Stimulated activated CD8-positive, alpha-beta memory T cell treated with anti-CD3 and anti-CD28 coated beads, Interleukin-4, amount 100 ng/mL, for 48 hours (primary cell): ENCODE results near the gene SLC25A4.
"Not testable (repeated sequence)": the region's sequence is repeated elsewhere in the genome, so short reads cannot be mapped to it uniquely, and the experiment has no call there.

Experiments
- DNase-seq: peaks from one replicate; pipeline ENCODE4 v3.0.0-alpha.2; 2020

The SLC25A4 gene

DNA sequence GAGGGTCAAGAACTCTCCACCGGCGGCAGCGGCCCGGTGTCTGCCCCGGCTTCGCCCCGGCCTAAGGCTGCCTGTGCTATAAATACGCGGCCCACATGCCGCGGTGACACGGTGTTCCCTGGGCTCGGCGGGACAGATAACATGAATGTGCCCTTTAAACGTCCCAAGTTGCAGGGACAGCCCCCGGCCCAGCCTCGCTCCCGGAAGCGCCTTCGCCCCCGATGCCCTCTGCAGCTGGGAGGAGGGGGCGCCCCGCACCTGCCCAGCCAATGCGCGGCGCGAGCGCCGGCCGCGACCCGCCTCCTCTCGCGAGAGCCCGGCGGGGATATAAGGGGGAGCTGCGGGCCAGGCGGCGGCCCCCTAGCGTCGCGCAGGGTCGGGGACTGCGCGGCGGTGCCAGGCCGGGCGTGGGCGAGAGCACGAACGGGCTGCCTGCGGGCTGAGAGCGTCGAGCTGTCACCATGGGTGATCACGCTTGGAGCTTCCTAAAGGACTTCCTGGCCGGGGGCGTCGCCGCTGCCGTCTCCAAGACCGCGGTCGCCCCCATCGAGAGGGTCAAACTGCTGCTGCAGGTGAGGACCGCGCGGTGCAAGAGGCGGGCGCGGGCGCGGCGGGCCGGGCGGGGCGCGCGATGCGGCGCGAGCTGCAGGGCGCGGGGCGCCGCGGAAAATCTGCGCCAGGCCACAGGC lies at the start of gene SLC25A4:
Gene SLC25A4, plus strand, starts transcription at position 355 of the 689 bp plus-strand sequence. Its CDS starts 107 bp downstream, at position 462.
- DNase-seq: peak; percentile 89

GRCh38 chr4:185093603-185094002 lies 49.5 kb upstream of the SLC25A4 start:
- no peak for DNase-seq

- DNase-seq: no peak
Observed at GRCh38 chr4:185096032-185096653, 46.9 kb upstream of the SLC25A4 start.

DNA sequence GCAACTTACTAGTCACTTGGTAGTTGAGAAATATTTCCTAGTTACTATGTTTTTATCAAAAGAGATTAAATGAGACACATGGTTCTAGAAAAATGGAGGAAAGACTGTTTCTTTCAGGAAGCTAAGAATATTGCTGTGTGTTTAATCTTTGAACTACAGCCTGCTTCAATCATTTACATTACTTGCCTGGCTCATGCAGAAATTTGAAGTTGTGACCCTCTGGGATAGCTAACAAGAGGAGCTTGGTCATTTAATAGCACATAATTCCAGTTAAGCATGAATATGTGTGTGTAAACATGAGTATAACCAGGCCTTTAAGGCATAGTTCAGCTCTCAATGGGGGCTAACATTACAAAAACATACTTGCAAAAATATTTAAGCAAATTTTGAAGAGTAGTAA lies 44.6 kb upstream of the SLC25A4 start:
- no peak for DNase-seq

GRCh38 chr4:185099024-185099682 lies 43.9 kb upstream of the SLC25A4 start:
- DNase-seq: no peak

DNA sequence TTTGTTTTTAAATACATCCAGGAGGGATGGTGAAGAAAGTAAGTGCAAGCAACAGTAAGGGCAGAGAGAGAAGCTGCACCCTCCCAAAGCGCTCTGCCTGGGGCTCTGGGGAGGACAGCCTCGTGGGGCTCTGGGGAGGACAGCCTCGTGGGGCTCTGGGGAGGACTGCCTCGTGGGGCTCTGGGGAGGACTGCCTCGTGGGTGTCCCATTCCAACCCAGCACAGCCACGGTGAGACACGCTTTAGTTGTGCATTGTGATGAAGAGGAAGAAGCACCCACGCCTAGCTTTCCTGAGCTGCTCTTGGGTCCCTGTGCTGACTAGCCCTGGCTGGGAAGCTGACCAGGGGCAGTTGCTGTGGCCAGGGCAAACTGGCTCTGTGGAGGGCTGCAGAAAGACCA lies 43.1 kb upstream of the SLC25A4 start:
- DNase-seq: no peak

GRCh38 chr4:185100423-185100822 lies 42.6 kb upstream of the SLC25A4 start:
- DNase-seq: no peak

DNA sequence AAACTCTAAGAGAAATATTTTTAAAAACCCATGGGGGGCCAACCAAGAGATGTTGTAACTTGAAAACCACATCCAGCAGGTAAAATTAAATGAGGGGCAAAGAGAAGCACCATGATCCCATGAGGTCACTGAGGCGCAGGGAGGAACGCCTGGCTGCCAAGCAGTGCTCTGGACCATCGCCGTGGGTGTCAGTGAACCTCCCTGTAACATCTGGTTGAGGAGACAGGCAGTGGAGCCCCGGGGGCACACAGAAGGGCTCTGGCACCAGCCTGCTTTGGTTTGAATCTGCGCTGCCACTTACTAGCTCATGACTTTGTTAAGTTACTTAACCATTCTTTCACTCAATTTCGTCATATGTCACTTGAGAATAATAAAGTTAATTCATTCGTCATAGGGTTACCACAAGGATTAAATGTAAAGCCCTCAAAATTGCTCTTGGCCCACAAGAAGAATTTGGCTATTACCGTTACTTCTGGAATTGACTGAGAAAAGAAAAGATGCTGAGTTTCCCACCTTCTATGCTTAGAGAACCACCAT lies 41.6 kb upstream of the SLC25A4 start:
- no peak for DNase-seq

GRCh38 chr4:185104733-185105132 lies 38.3 kb upstream of the SLC25A4 start:
- DNase-seq: no peak

DNA sequence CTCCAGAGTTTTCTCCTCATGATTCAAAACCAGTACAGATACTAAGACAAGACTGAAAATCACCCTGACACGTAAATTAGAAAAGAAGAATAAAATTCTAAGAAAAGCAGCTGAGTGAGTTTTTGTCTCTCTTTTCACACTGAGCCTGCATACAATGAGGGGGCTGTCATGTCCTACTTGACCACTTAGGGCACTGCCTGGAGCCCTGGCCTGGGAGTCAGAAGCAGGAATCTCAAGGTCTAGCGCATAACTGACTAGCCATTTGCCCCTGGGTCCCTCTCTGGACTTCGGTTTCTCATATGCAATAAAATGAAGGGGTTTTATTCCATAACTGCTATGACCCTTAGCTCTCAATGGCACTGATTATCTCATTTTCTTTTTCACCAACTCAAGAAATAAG lies 36.7 kb upstream of the SLC25A4 start:
- DNase-seq: no peak

DNA sequence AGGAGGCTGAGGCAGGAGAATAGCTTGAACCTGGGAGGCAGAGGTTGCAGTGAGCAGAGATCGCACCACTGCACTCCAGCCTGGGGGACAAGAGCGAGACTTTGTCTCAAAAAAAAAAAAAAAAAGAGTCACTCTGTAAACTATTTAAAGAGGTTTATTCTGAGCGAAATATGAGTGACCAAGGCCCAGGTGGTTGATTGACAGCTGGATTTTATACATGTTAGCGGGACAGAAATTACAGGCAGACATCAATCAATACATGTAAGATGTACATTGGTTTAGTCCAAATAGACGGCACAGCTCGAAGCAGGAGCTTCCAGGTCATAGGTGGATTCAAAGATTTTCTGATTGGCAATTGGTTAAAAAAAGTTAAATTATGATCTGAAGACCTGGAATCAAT lies 35.5 kb upstream of the SLC25A4 start:
- not testable (repeated sequence) for DNase-seq

- no peak for DNase-seq
Observed at GRCh38 chr4:185108185-185108584, 34.9 kb upstream of the SLC25A4 start.

DNA sequence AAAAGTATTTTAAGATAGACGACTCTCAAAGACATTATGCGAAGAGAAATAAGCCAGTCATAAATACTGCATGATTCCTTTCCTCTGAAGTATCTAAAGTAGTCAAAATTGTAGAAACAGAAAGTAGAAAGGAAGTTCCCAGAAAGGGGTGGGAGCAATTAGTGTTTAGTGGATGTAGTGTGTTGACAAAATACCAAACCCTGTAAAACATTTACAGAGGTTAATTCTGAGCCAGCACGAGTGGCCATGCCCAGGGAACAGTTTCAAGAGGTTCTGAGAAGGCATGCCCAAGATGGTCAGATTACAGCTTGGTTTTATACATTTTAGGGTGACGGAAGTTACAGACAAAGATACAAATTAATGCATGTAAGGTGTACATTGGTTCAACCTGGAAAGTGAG lies 34.4 kb upstream of the SLC25A4 start:
- DNase-seq: no peak

GRCh38 chr4:185109736-185110135 lies 33.3 kb upstream of the SLC25A4 start:
- DNase-seq: no peak

GRCh38 chr4:185110375-185110823 lies 32.7 kb upstream of the SLC25A4 start:
- no peak for DNase-seq

- DNase-seq: no peak
Observed at GRCh38 chr4:185112104-185112503, 31.0 kb upstream of the SLC25A4 start.

DNA sequence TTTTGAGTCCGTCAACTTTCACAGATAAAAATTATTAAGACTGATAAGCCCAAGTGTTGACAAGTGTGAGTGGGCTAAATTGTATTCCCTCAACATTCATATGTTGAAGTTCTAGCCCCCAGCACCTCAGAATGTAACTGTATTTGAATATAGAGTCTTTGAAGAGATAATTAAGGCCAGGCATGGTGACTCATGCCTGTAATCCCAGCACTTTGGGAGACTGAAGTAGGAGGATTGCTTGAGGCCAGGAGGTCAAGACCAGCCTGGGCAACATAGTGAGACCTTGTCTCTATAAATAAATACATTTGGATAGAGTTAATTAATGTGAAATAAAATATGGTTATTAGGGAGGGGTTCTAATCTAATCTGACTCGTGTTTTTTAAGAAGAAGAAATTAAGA lies 29.7 kb upstream of the SLC25A4 start:
- DNase-seq: no peak

- DNase-seq: no peak
Observed at GRCh38 chr4:185115827-185116232, 27.2 kb upstream of the SLC25A4 start.

- DNase-seq: no peak
Observed at GRCh38 chr4:185117300-185117934, 25.6 kb upstream of the SLC25A4 start.

DNA sequence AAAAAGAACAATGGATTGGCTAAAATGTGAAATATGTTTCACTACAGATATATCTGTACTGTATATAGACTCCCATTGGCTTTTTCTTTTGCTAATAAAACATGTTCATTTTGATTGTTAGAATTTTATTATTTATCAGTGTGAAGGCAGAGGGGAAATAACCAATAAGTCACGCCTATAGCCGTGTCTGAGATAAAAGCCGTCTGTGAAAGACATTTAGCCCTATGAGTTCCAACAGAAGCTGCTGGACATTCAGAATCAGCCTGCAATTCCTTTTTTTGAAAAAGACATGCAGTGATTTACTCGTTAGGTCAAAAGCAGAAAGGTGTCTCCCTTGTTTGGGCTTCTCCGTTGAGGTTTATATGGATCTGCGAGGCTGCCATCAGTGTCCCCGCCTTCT lies 24.2 kb upstream of the SLC25A4 start:
- no peak for DNase-seq

DNA sequence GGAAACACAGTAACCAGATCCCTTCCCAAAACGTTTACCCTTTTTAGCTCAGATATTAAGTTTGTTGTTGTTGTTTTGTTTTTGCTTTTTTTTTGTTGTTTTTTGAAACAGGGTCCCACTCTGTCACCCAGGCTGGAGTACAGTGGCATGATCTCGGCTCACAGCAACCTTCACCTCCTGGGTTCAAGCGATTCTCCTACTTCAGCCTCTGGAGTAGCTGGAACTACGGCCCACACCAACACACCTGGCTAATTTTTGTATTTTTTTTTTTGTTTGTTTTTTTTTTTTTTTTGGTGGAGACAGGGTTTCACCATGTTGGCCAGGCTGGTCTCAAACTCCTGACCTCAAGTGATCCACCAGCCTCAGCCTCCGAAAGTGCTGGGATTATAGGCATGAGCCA lies 23.6 kb upstream of the SLC25A4 start:
- DNase-seq: not testable (repeated sequence)

- DNase-seq: no peak
Observed at GRCh38 chr4:185119927-185120630, 23.0 kb upstream of the SLC25A4 start.

DNA sequence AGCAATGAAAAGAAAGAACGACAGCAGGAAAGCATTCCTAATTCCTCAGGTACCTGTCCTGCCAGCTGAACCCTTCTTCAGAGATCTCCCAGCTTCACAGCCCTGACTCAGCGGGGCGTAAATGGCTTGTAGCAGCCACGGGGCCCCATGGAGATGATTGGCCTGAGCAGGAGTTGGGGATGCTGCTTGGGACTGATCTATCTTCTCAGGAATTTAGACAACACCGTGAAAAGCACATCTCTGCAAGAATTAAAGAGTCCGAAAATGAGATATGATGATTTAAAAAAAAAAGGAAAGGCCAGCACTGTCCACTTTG lies 22.5 kb upstream of the SLC25A4 start:
- DNase-seq: no peak
